ENCODE data around the gene B4GALT5. TPM values are rescaled to one million over a fixed set of nuclear protein-coding genes. Genes with fewer than 3 reads are reported as not detected.
"Not testable (repeated sequence)": the region's sequence is repeated elsewhere in the genome, so short reads cannot be mapped to it uniquely, and the experiment has no call there.

Gene B4GALT5
- total RNA-seq, 1 experiment from 2014 or later = 65.0 TPM

DNA sequence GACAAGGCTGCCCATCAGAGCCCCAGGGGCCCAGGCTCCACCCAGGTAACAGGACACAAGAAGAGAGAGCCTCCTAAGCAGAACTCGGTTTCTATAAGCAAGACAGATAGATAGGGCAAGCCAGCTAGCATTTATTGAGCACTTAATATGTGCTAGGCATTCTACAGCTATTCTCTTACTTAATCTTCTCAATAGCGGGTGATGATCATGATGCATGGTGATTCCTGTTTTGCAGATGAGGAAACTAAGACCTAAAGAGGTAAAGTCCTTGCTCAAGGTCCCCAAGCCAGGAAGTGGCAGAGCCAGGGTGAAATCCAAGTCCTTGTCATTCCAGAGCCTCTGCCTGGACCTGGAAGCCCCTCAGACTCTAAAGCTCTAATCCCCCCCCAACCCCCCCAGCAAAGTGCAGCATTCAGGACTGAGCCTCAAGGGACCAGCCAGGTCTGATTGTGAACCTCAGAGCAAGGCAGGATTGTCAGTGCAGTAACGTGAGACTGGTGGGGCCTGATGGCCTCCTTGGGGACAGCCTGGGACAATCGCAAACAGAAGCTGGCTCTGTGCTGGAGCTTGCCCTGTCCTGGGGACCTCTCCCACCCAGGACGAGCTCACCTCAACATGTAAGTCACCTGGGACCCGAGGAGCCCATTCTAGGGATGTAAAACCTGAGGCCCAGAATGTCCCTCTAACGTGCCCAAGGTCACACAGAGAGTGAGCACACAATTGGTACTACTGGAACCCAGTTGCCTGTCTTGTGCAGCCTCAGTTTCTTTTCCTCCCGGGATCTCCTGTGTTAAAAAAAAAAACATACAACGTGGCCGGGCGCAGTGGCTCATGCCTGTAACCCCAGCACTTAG, 97.3 kb downstream of the B4GALT5 start:
- H3K4me3 ChIP-seq (ENCODE audit: low read depth, low read length) = no peak overlapping the region
- H3K9me3 Mint-ChIP-seq (ENCODE audit: unreplicated experiment) = peaks cover 3% of the 10 kb centered on the region
- H3K27me3 ChIP-seq (replicated peaks; ENCODE audit: control insufficient read depth, insufficient read depth, low read length) = no peaks in the 10 kb centered on the region
- ChIA-PET CTCF (interaction anchor here (1.2 to 2.7 kb wide), 5 partner anchors 13 to 230 kb away, joined by 3 to 12 read pairs (median 5); no protein-coding TSS in a partner anchor), POLR2A (no interaction called here)
- H3K4me1 ChIP-seq = peaks cover 5% of the 10 kb centered on the region
- no peak overlapping the region for H3K27ac Mint-ChIP-seq (ENCODE audit: unreplicated experiment)
- H3K27me3 Mint-ChIP-seq (ENCODE audit: insufficient read depth, unreplicated experiment) = no peaks in the 10 kb centered on the region
- intact Hi-C loops (cut with micrococcal nuclease; ENCODE audit: unreplicated experiment) = no loop called here
- TF ChIP-seq, protein P1, sequence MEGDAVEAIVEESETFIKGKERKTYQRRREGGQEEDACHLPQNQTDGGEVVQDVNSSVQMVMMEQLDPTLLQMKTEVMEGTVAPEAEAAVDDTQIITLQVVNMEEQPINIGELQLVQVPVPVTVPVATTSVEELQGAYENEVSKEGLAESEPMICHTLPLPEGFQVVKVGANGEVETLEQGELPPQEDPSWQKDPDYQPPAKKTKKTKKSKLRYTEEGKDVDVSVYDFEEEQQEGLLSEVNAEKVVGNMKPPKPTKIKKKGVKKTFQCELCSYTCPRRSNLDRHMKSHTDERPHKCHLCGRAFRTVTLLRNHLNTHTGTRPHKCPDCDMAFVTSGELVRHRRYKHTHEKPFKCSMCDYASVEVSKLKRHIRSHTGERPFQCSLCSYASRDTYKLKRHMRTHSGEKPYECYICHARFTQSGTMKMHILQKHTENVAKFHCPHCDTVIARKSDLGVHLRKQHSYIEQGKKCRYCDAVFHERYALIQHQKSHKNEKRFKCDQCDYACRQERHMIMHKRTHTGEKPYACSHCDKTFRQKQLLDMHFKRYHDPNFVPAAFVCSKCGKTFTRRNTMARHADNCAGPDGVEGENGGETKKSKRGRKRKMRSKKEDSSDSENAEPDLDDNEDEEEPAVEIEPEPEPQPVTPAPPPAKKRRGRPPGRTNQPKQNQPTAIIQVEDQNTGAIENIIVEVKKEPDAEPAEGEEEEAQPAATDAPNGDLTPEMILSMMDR (IDR thresholded peaks at IDR 0.05; ENCODE audit: insufficient read depth in 1 of 2, low read depth in 1 of 2, low read length in 1 of 2, severe bottlenecking in 1 of 2, unreplicated experiment in 1 of 2) = no peak
- H3K4me3 Mint-ChIP-seq (ENCODE audit: unreplicated experiment) = no peak overlapping the region
- BruUV-seq (replicated peaks) = no TSS peak
- DNase-seq = no peak
- no peaks in the 10 kb centered on the region for H3K9me3 ChIP-seq
- no peaks in the 10 kb centered on the region for H3K36me3 Mint-ChIP-seq (ENCODE audit: insufficient read depth, unreplicated experiment)
- peaks cover 6% of the 10 kb centered on the region for H3K4me1 Mint-ChIP-seq (ENCODE audit: low read depth, unreplicated experiment)
- H3K36me3 ChIP-seq (ENCODE audit: control insufficient read depth, insufficient read depth, low read length) = no peaks in the 10 kb centered on the region

DNA sequence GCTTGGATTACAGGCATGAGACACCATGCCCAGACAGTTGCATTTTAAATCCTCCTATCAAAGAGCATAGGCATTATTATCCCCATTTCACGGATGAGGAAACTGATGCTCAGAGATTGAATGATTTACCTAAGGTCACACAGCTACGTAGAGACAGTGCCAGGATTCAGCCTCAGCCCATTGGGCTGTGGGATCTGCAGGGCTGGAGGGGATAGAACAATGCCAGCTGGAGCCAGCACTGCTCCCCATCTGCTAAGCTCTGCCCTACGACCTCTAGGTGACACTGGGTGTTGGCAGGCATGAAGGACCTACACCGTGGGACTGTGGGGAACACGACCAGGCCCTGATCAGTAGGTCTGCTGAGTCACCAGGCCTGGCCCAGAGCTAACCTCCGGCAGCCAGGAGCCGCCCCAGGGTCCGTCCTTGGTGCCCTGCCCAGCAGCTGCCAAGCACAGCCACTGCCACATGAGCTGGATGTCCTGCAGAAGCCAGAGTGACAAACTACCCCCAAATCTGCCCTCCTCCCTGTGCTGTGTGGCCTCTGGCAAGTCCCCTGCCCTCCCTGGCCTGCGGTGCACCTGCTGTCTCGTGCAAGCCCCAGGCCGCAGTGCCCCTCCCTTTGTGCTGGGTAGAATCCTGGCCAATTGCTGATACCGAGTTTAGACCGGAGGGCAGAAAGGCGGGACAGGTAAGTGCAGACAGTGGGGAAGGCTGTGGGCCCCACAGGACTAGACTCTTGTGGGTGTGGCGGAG, 98.1 kb downstream of the B4GALT5 start:
- H3K4me3 Mint-ChIP-seq (ENCODE audit: unreplicated experiment) = no peak overlapping the region
- peak in 1 of 2 experiments; percentile 76 for DNase-seq
- H3K9me3 Mint-ChIP-seq (ENCODE audit: unreplicated experiment) = no peaks in the 10 kb centered on the region
- no peak overlapping the region for H3K4me3 ChIP-seq (ENCODE audit: low read depth, low read length)
- H3K36me3 Mint-ChIP-seq (ENCODE audit: insufficient read depth, unreplicated experiment) = no peaks in the 10 kb centered on the region
- POLR2A ChIA-PET = no interaction called here
- CTCF ChIA-PET = interaction anchor here (1.2 to 2.7 kb wide), 5 partner anchors 12 to 231 kb away, joined by 3 to 12 read pairs (median 5); no protein-coding TSS in a partner anchor
- H3K4me1 ChIP-seq = peaks cover 7% of the 10 kb centered on the region
- H3K27me3 ChIP-seq (replicated peaks; ENCODE audit: control insufficient read depth, insufficient read depth, low read length) = no peaks in the 10 kb centered on the region
- intact Hi-C loops (cut with micrococcal nuclease; ENCODE audit: unreplicated experiment) = no loop called here
- H3K27ac Mint-ChIP-seq (ENCODE audit: unreplicated experiment) = no peak overlapping the region
- no peaks in the 10 kb centered on the region for H3K36me3 ChIP-seq (ENCODE audit: control insufficient read depth, insufficient read depth, low read length)
- H3K4me1 Mint-ChIP-seq (ENCODE audit: low read depth, unreplicated experiment) = peaks cover 10% of the 10 kb centered on the region
- no TSS peak for BruUV-seq (replicated peaks)
- no peaks in the 10 kb centered on the region for H3K27me3 Mint-ChIP-seq (ENCODE audit: insufficient read depth, unreplicated experiment)
- TF ChIP-seq, protein P1 (IDR thresholded peaks at IDR 0.05; ENCODE audit: insufficient read depth in 1 of 2, low read depth in 1 of 2, low read length in 1 of 2, severe bottlenecking in 1 of 2, unreplicated experiment in 1 of 2) = no peak
- H3K9me3 ChIP-seq = no peaks in the 10 kb centered on the region

DNA sequence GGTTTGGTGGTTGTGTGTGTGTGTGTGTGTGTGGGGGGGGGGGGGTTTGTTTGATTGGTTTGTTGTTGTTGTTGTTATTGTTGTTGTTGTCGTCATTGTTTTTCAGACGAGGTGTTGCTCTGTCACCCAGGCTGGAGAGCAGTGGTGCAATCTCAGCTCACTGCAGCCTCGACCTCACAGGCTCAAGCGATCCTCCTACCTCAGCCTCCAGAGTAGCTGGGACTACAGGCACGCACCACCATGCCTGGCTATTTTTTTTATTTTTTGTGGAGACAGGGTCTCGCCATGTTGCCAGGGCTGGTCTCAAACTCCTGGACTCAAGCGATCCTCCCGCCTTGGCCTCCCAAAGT, 98.7 kb downstream of the B4GALT5 start:
- H3K4me1 ChIP-seq; H3K36me3 Mint-ChIP-seq (ENCODE audit: insufficient read depth, unreplicated experiment); H3K27me3 Mint-ChIP-seq (ENCODE audit: insufficient read depth, unreplicated experiment); H3K4me3 ChIP-seq (ENCODE audit: low read depth, low read length); H3K9me3 ChIP-seq; POLR2A ChIA-PET; H3K27me3 ChIP-seq (replicated peaks; ENCODE audit: control insufficient read depth, insufficient read depth, low read length); H3K9me3 Mint-ChIP-seq (ENCODE audit: unreplicated experiment); H3K4me3 Mint-ChIP-seq (ENCODE audit: unreplicated experiment); H3K27ac Mint-ChIP-seq (ENCODE audit: unreplicated experiment); H3K36me3 ChIP-seq (ENCODE audit: control insufficient read depth, insufficient read depth, low read length); DNase-seq; intact Hi-C loops (cut with micrococcal nuclease; ENCODE audit: unreplicated experiment); BruUV-seq (replicated peaks): not testable (repeated sequence)
- H3K4me1 Mint-ChIP-seq (ENCODE audit: low read depth, unreplicated experiment) = peaks cover 12% of the 10 kb centered on the region
- CTCF ChIA-PET = interaction anchor here (1.0 to 2.7 kb wide), 5 partner anchors 12 to 231 kb away, joined by 3 to 12 read pairs (median 5); no protein-coding TSS in a partner anchor

Measured in Caco-2 (cell line).